OCI-LY3 (cell line): ENCODE data around the gene C16orf92.

ENCODE experiments used
- H2AFZ ChIP-seq: fragments of 200-600, 300-600 bp; shearing (Covaris generic); 2 replicates; pipeline ENCODE4 v1.6.0; 2014; ENCODE audit warnings: antibody characterized with exemption, low read depth, low read length
- H3K27ac ChIP-seq: fragments of 200-600, 300-600 bp; sonication (generic); 2 replicates; pipeline ENCODE4 v1.5.1; 2014; ENCODE audit warnings: mild to moderate bottlenecking, low read length, moderate library complexity, mixed read lengths
- H3K27me3 ChIP-seq: fragments of 200-600, 300-600 bp; sonication (generic); 2 replicates; pipeline ENCODE4 v1.6.1; 2014; ENCODE audit warnings: low read depth, low read length, mixed read lengths
- H3K36me3 ChIP-seq: fragments of 200-600, 300-600 bp; sonication (generic); replicated peaks from 2 replicates; pipeline ENCODE3; 2014; ENCODE audit warnings: low read depth, low read length, mixed read lengths
- H3K4me1 ChIP-seq: fragments of 300-600, 200-600 bp; sonication (generic); 2 replicates; pipeline ENCODE4 v1.6.1; 2014; ENCODE audit warnings: low read length, mixed read lengths
- H3K4me2 ChIP-seq: fragments of 200-600, 300-600 bp; sonication (generic); 2 replicates; pipeline ENCODE4 v1.6.1; 2014; ENCODE audit warnings: low read length, mixed read lengths
- H3K4me3 ChIP-seq: fragments of 300-600, 200-600 bp; sonication (generic); 2 replicates; pipeline ENCODE4 v1.5.1; 2014; ENCODE audit warnings: antibody characterized with exemption, mild to moderate bottlenecking, low read length, moderate library complexity
- H3K79me2 ChIP-seq: fragments of 300-600, 200-600 bp; shearing (Covaris generic); 2 replicates; pipeline ENCODE4 v1.6.1; 2014; ENCODE audit warnings: mild to moderate bottlenecking, low read length, mixed read lengths
- H3K9ac ChIP-seq: fragments of 300-600, 200-600 bp; shearing (Covaris generic); 2 replicates; pipeline ENCODE4 v1.6.0; 2014; ENCODE audit warnings: mild to moderate bottlenecking, low read length, moderate library complexity
- H3K9me3 ChIP-seq: fragments of 200-600, 300-600 bp; shearing (Covaris generic); 2 replicates; pipeline ENCODE4 v1.6.1; 2014; ENCODE audit warnings: low read length, mixed read lengths; ENCODE audit not compliant: insufficient read depth
- H4K20me1 ChIP-seq: fragments of 200-600, 300-600 bp; sonication (generic); 2 replicates; pipeline ENCODE4 v1.6.1; 2016; ENCODE audit warnings: low read length, mixed read lengths; ENCODE audit not compliant: insufficient read depth
- CTCF ChIP-seq: fragments of 200-600, 300-600 bp; sonication (generic); IDR thresholded peaks from 2 replicates; pipeline ENCODE4 v1.5.1; 2014; ENCODE audit warnings: antibody characterized with exemption, low read length, low read depth
- EZH2phosphoT487 ChIP-seq: fragments of 200-600 bp; shearing (Covaris generic); IDR thresholded peaks from 2 replicates; pipeline ENCODE4 v1.6.1; 2018; ENCODE audit warnings: antibody characterized with exemption, mixed run types, low read depth

Gene C16orf92

GRCh38 chr16:29993191-29993902, 29.7 kb upstream of the C16orf92 start:
- Histone ChIP-seq H3K4me1 (peaks cover 13% of the 10 kb centered on the region), H3K4me3 (no peak overlapping the region), H3K27me3 (no peaks in the 10 kb centered on the region), H3K36me3 (peaks cover 31% of the 10 kb centered on the region), H3K9me3 (no peaks in the 10 kb centered on the region), H3K27ac (no peak overlapping the region), H2AFZ (no peak overlapping the region), H3K9ac (no peak overlapping the region), H4K20me1 (no peaks in the 10 kb centered on the region), H3K79me2 (peaks cover 16% of the 10 kb centered on the region), H3K4me2 (no peak overlapping the region)
- no peak for TF ChIP-seq CTCF
- no peak for TF ChIP-seq EZH2phosphoT487

- peaks cover 28% of the 10 kb centered on the region for H3K36me3 ChIP-seq
- no peak for TF ChIP-seq EZH2phosphoT487
- TF ChIP-seq CTCF, result no peak
- H3K79me2 ChIP-seq, result peaks cover 16% of the 10 kb centered on the region
- no peak overlapping the region for H2AFZ ChIP-seq
- no peak overlapping the region for H3K27ac ChIP-seq
- H3K27me3 ChIP-seq, result no peaks in the 10 kb centered on the region
- 0 out of 2 replicates have a peak overlapping the region, but pooled peaks have one; percentile 99 for H3K9ac ChIP-seq
- peak overlapping the region; percentile 91 for H3K4me2 ChIP-seq
- peak overlapping the region; percentile 94; the same call in 1 of the 2 replicates for H3K4me3 ChIP-seq
- H4K20me1 ChIP-seq, result no peaks in the 10 kb centered on the region
- no peaks in the 10 kb centered on the region for H3K9me3 ChIP-seq
- H3K4me1 ChIP-seq, result peaks cover 13% of the 10 kb centered on the region
Observed at GRCh38 chr16:29993903-29994599, 28.9 kb upstream of the C16orf92 start.

GRCh38 chr16:29994600-29995323, 28.2 kb upstream of the C16orf92 start:
- peaks cover 23% of the 10 kb centered on the region for H3K36me3 ChIP-seq
- peaks cover 16% of the 10 kb centered on the region for H3K79me2 ChIP-seq
- H3K4me3 ChIP-seq, result peak overlapping the region; percentile 94
- peaks cover 13% of the 10 kb centered on the region for H3K4me1 ChIP-seq
- no peaks in the 10 kb centered on the region for H3K9me3 ChIP-seq
- H2AFZ ChIP-seq, result peak overlapping the region; percentile 68
- H3K4me2 ChIP-seq, result peak overlapping the region; percentile 91
- H4K20me1 ChIP-seq, result no peaks in the 10 kb centered on the region
- H3K27ac ChIP-seq, result peak overlapping the region; percentile 85
- no peaks in the 10 kb centered on the region for H3K27me3 ChIP-seq
- TF ChIP-seq CTCF (no peak), EZH2phosphoT487 (no peak)
- H3K9ac ChIP-seq, result peak overlapping the region; percentile 99
